Naive thymus-derived CD4-positive, alpha-beta T cell (primary cell): Measurements from ENCODE around the gene PACSIN3. TPM values are rescaled to one million over a fixed set of nuclear protein-coding genes. Genes with fewer than 3 reads are reported as not detected.
A peak's percentile ranks its signal among the peaks of the same experiment; 100 is the strongest.

Experiments
- ATAC-seq: fragments of 150-1000 bp; cut with Tn5 transposase; 2 replicates; pipeline ENCODE4 v1.10.0; 2021; ENCODE audit warnings: mild to moderate bottlenecking, moderate library complexity
- CTCF ChIA-PET: fragments of 350-600 bp; sonication (Branson Sonifier 250); formaldehyde crosslinking; loops from one replicate; lab custom pipeline; 2021; ENCODE audit warnings: antibody characterized with exemption; lab: Charles Lee
- POLR2A ChIA-PET: fragments of 350-600 bp; sonication (Branson Sonifier 250); formaldehyde crosslinking; loops from one replicate; lab custom pipeline; 2021; ENCODE audit warnings: antibody characterized with exemption, inconsistent platforms; lab: Charles Lee
- DNase-seq, 9 donors: peaks; one replicate each; pipeline versions ENCODE4 v3.0.0 to v3.0.0-alpha.2; 2020 to 2022; ENCODE audit warnings: mixed read lengths in 1 of 9
- H3K27ac ChIP-seq: one replicate; pipeline ENCODE4 v1.7.0; 2013; ENCODE audit warnings: mild to moderate bottlenecking, low read depth, low read length, moderate library complexity
- H3K27me3 ChIP-seq, 2 donors: one replicate each; pipeline ENCODE4 v1.7.0; 2013; ENCODE audit warnings: low read length in 2 of 2, mild to moderate bottlenecking in 2 of 2, moderate library complexity in 2 of 2; ENCODE audit not compliant: control insufficient read depth in 2 of 2, insufficient read depth in 2 of 2
- H3K36me3 ChIP-seq, 3 experiments: 1 replicate in 2 of 3; 2 replicates in 1 of 3; pipeline ENCODE4 v1.7.0; 2013; ENCODE audit warnings: low read length in 3 of 3, mild to moderate bottlenecking in 3 of 3, moderate library complexity in 1 of 3; ENCODE audit not compliant: insufficient read depth in 3 of 3, control insufficient read depth in 2 of 3
- H3K4me1 ChIP-seq, 2 donors: one replicate each; pipeline ENCODE4 v1.7.0; 2013; ENCODE audit warnings: low read length in 2 of 2, mild to moderate bottlenecking in 2 of 2, moderate library complexity in 1 of 2; ENCODE audit not compliant: control insufficient read depth in 2 of 2, insufficient read depth in 2 of 2
- H3K4me3 ChIP-seq: 2 replicates; pipeline ENCODE4 v1.7.0; 2013; ENCODE audit warnings: mild to moderate bottlenecking, low read length
- H3K9me3 ChIP-seq, 3 experiments: 1 replicate in 2 of 3; 2 replicates in 1 of 3; pipeline ENCODE4 v1.7.0; 2013; ENCODE audit warnings: low read length in 3 of 3; ENCODE audit not compliant: control insufficient read depth in 2 of 3
- H3K27ac Mint-ChIP-seq, 9 donors: one replicate each; pipeline ENCODE4 v1.8.0; 2020 to 2022; ENCODE audit warnings: mixed read lengths in 9 of 9, mild to moderate bottlenecking in 8 of 9, moderate library complexity in 5 of 9, inconsistent platforms in 2 of 9
- H3K27me3 Mint-ChIP-seq, 5 donors: one replicate each; pipeline ENCODE4 v1.8.0; 2021 to 2022; ENCODE audit warnings: mixed read lengths in 5 of 5, mild to moderate bottlenecking in 1 of 5
- H3K36me3 Mint-ChIP-seq, 5 donors: one replicate each; pipeline ENCODE4 v1.8.0; 2020 to 2022; ENCODE audit warnings: mixed read lengths in 5 of 5, mild to moderate bottlenecking in 3 of 5, inconsistent platforms in 1 of 5
- H3K4me1 Mint-ChIP-seq, 7 donors: one replicate each; pipeline ENCODE4 v1.8.0; 2020 to 2022; ENCODE audit warnings: mixed read lengths in 7 of 7, mild to moderate bottlenecking in 3 of 7, inconsistent platforms in 1 of 7
- H3K4me3 Mint-ChIP-seq, 10 donors: one replicate each; pipeline ENCODE4 v1.8.0; 2020 to 2022; ENCODE audit warnings: mild to moderate bottlenecking in 10 of 10, mixed read lengths in 10 of 10, moderate library complexity in 6 of 10, inconsistent platforms in 2 of 10
- H3K9me3 Mint-ChIP-seq, 11 donors: one replicate each; pipeline ENCODE4 v1.8.0; 2020 to 2022; ENCODE audit warnings: mixed read lengths in 11 of 11, mild to moderate bottlenecking in 4 of 11, inconsistent platforms in 1 of 11, moderate library complexity in 1 of 11
- intact Hi-C, 2 donors: fragments of 100-400 bp; cut with micrococcal nuclease; formaldehyde crosslinking; loops; one replicate each; pipeline ENCODE4 v1.15.1; 2023
- polyA plus RNA-seq, 2 donors: library from polyadenylated mRNA; unstranded; fragments of 300-500 nt; fragmentation: Illumina TruSeq; gene quantifications; one replicate each; pipeline ENCODE4 v1.2.3, GENCODE V29; 2021
- total RNA-seq, 6 experiments: library from RNA in 5 of 6; stranded (reverse) in 5 of 6; gene quantifications; 1 replicate in 5 of 6; 2 replicates in 1 of 6; pipeline ENCODE4 v1.2.3 and lab custom pipeline; 2021 to 2026

PACSIN3 gene
- total and polyA plus RNA-seq, 7 experiments from 2014 or later: 0.34 to 4.3 (median 0.82) TPM; not detected in 4

DNA sequence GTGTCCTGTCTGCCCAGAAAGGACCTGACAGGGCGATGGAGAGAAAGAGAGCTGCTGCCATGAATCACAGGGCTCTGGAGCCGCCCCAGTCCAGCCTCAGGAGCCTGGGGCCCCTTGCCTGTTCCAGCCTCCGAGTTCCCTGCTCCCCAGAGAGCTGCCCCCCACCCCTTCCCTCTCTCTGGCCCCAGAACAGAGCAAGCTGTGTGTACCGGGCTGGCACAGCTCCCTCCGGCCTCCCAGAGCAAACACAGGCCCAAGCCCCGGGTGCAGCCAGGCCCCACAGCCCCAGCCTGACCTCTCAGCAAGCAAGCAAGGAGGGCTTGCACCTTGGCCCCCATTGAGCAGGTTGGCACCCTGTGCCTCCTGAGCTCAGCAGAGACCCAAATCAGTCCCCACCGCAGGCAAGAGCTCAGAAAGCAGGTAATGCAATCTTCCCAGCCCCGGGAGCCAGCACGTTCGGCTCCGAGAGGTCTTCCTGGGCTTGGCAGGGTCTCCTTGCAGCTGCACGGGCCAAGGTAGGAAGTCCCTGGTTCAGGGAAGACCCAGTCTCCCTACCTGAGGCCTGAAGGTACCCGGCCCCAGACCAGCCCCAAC lies 1.4 kb downstream of the PACSIN3 start:
- POLR2A ChIA-PET: interaction anchor here (0.7 to 0.9 kb wide), 3 partner anchors 7 to 395 kb away, joined by 3 read pairs; no protein-coding TSS in a partner anchor
- H3K4me1 ChIP-seq: peaks cover 7 to 12% of the 10 kb centered on the region in 2 donors
- no peaks in the 10 kb centered on the region for H3K9me3 ChIP-seq
- no peak overlapping the region for H3K4me3 ChIP-seq
- H3K36me3 ChIP-seq: no peaks in the 10 kb centered on the region
- CTCF ChIA-PET: no interaction called here
- Mint-ChIP-seq H3K9me3 (peaks cover 0 to 2% (median 0%) of the 10 kb centered on the region in 11 donors), H3K4me3 (peak overlapping the region in 8 of 10 donors; percentile 8 to 89 (median 39)), H3K27ac (no peak overlapping the region), H3K27me3 (peaks cover 4 to 36% (median 13%) of the 10 kb centered on the region in 5 donors), H3K36me3 (no peaks in the 10 kb centered on the region), H3K4me1 (peaks cover 0 to 9% (median 5%) of the 10 kb centered on the region in 7 donors)
- ATAC-seq (no peak), DNase-seq (no peak)
- intact Hi-C loops: no loop called here
- peaks cover 0 to 14% of the 10 kb centered on the region in 2 donors for H3K27me3 ChIP-seq
- no peak overlapping the region for H3K27ac ChIP-seq

- Histone ChIP-seq H3K4me1 (peaks cover 7 to 12% of the 10 kb centered on the region in 2 donors), H3K4me3 (no peak overlapping the region), H3K27ac (no peak overlapping the region), H3K9me3 (no peaks in the 10 kb centered on the region), H3K27me3 (peaks cover 0 to 14% of the 10 kb centered on the region in 2 donors), H3K36me3 (no peaks in the 10 kb centered on the region)
- Mint-ChIP-seq H3K4me3 (peak overlapping the region in 2 of 10 donors; percentile 9 to 42), H3K36me3 (no peaks in the 10 kb centered on the region), H3K27ac (no peak overlapping the region), H3K27me3 (peaks cover 4 to 28% (median 9%) of the 10 kb centered on the region in 5 donors), H3K4me1 (peaks cover 0 to 13% (median 11%) of the 10 kb centered on the region in 7 donors), H3K9me3 (peaks cover 0 to 2% (median 0%) of the 10 kb centered on the region in 11 donors)
- no peak for ATAC-seq
- CTCF ChIA-PET: interaction anchor here (0.5 kb wide), 1 partner anchor 10 kb away, joined by 3 read pairs; no protein-coding TSS in a partner anchor
- POLR2A ChIA-PET: no interaction called here
- no peak for DNase-seq
- intact Hi-C loops: no loop called here
Observed at GRCh38 chr11:47183969-47184368, 2.3 kb downstream of the PACSIN3 start.

GRCh38 chr11:47183031-47183856 lies 3.0 kb downstream of the PACSIN3 start:
- Histone ChIP-seq H3K9me3 (no peaks in the 10 kb centered on the region), H3K27me3 (peaks cover 0 to 14% of the 10 kb centered on the region in 2 donors), H3K4me3 (no peak overlapping the region), H3K4me1 (peaks cover 7 to 12% of the 10 kb centered on the region in 2 donors), H3K27ac (no peak overlapping the region), H3K36me3 (no peaks in the 10 kb centered on the region)
- Mint-ChIP-seq H3K36me3 (no peaks in the 10 kb centered on the region), H3K27ac (no peak overlapping the region), H3K9me3 (peaks cover 0 to 2% (median 0%) of the 10 kb centered on the region in 11 donors), H3K4me3 (no peak overlapping the region), H3K4me1 (peaks cover 0 to 13% (median 11%) of the 10 kb centered on the region in 7 donors), H3K27me3 (peaks cover 4 to 21% (median 9%) of the 10 kb centered on the region in 5 donors)
- ATAC-seq (no peak), DNase-seq (no peak)
- ChIA-PET CTCF (interaction anchor here (0.5 kb wide), 1 partner anchor 11 kb away, joined by 3 read pairs; no protein-coding TSS in a partner anchor), POLR2A (interaction anchor here (0.6 to 0.7 kb wide), 2 partner anchors 38 to 87 kb away, joined by 3 to 4 read pairs; partner anchors contain the start of gene MADD)
- intact Hi-C loops: no loop called here

DNA sequence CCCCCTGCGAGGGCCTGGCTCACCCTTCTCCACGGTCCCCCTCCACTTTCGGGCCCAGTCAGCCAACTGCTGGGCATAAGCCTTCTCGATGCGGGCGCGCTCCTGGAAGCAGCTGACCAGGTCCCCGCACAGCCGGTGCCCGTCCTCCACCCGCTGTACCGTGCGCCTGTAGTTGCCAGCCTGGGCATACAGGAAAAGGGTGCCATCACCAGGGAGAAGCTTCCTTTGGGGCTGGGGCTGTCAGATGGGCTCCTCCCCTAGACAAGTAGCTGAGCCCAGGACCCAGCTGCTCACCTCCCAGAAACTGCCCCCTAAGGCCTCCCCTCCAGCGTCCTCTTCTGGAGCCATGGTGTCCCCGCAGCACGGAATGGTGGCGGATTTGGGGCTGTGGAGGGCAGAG lies 3.9 kb downstream of the PACSIN3 start:
- no peak overlapping the region for H3K4me3 Mint-ChIP-seq
- H3K9me3 Mint-ChIP-seq: peaks cover 0 to 2% (median 0%) of the 10 kb centered on the region in 11 donors
- H3K27ac Mint-ChIP-seq: no peak overlapping the region
- Histone ChIP-seq H3K36me3 (no peaks in the 10 kb centered on the region), H3K27ac (no peak overlapping the region), H3K9me3 (no peaks in the 10 kb centered on the region), H3K4me1 (peaks cover 14 to 21% of the 10 kb centered on the region in 2 donors), H3K4me3 (no peak overlapping the region), H3K27me3 (peaks cover 0 to 14% of the 10 kb centered on the region in 2 donors)
- no peaks in the 10 kb centered on the region for H3K36me3 Mint-ChIP-seq
- peaks cover 4 to 13% (median 9%) of the 10 kb centered on the region in 5 donors for H3K27me3 Mint-ChIP-seq
- ATAC-seq: no peak
- no peak for DNase-seq
- POLR2A ChIA-PET: interaction anchor here (0.6 to 1.5 kb wide), 2 partner anchors 33 to 37 kb away, joined by 4 read pairs; partner anchors contain the start of gene DDB2
- intact Hi-C loops: no loop called here
- peaks cover 5 to 19% (median 15%) of the 10 kb centered on the region in 7 donors for H3K4me1 Mint-ChIP-seq
- CTCF ChIA-PET: no interaction called here

- no peaks in the 10 kb centered on the region for H3K9me3 ChIP-seq
- H3K27me3 Mint-ChIP-seq: peaks cover 4 to 13% (median 4%) of the 10 kb centered on the region in 5 donors
- peaks cover 8 to 14% of the 10 kb centered on the region in 2 donors for H3K4me1 ChIP-seq
- DNase-seq (no peak), ATAC-seq (no peak)
- H3K27ac Mint-ChIP-seq: no peak overlapping the region
- H3K4me3 Mint-ChIP-seq: no peak overlapping the region
- no peaks in the 10 kb centered on the region for H3K36me3 Mint-ChIP-seq
- H3K9me3 Mint-ChIP-seq: peaks cover 0 to 5% (median 0%) of the 10 kb centered on the region in 11 donors
- H3K4me1 Mint-ChIP-seq: peaks cover 11 to 19% (median 14%) of the 10 kb centered on the region in 7 donors
- intact Hi-C loops: no loop called here
- peaks cover 0 to 4% (median 0%) of the 10 kb centered on the region in 3 experiments for H3K36me3 ChIP-seq
- no peak overlapping the region for H3K4me3 ChIP-seq
- peaks cover 0 to 11% of the 10 kb centered on the region in 2 donors for H3K27me3 ChIP-seq
- ChIA-PET POLR2A (interaction anchor here (1.5 to 5.9 kb wide), 2 partner anchors 34 kb away, joined by 4 to 48 read pairs; partner anchors contain the start of gene DDB2), CTCF (no interaction called here)
- H3K27ac ChIP-seq: no peak overlapping the region
Observed at GRCh38 chr11:47181271-47181670, 5.0 kb downstream of the PACSIN3 start.
